HCT116 (cell line): ENCODE data around the gene FA2H. TPM values are rescaled to one million over a fixed set of nuclear protein-coding genes. Genes with fewer than 3 reads are reported as not detected.

Source experiments
- ATAC-seq: fragments of 200-7000 bp; cut with Tn5 transposase; 2 replicates; pipeline ENCODE4 v1.9.1; 2020; ENCODE audit warnings: mild to moderate bottlenecking, moderate library complexity
- BruUV-seq: library from RNA; stranded (reverse); fragments of 400-500 nt; replicated peaks from 2 replicates; lab custom pipeline; 2021; lab: Mats Ljungman, UMichigan
- CTCF ChIA-PET: fragments of 300-600 bp; sonication (Branson Sonifier 250); formaldehyde crosslinking; loops from one replicate; lab custom pipeline; 2021; ENCODE audit warnings: antibody characterized with exemption; lab: Charles Lee
- POLR2A ChIA-PET: fragments of 300-600, 350-600 bp; sonication (Branson Sonifier 250); formaldehyde crosslinking; loops from one replicate; lab custom pipeline; 2021; ENCODE audit warnings: antibody characterized with exemption; lab: Charles Lee
- RAD21 ChIA-PET, 2 experiments: fragments of 300-600 bp; sonication (Branson Sonifier 250); formaldehyde crosslinking; loops; one replicate each; lab custom pipeline; 2023; ENCODE audit warnings: low total read pairs in 2 of 2; ENCODE audit not compliant: uncharacterized antibody in 2 of 2, unreplicated experiment in 2 of 2, low non-redundant PET in 1 of 2; lab: Charles Lee
- DNase-seq: peaks from one replicate; pipeline ENCODE4 v3.0.0-alpha.2; 2010; ENCODE audit warnings: low read depth, low spot score
- H2AFZ ChIP-seq: fragments of 200-600 bp; shearing (Covaris generic), sonication (generic); 2 replicates; pipeline ENCODE4 v1.6.1; 2017; ENCODE audit warnings: low read depth, mixed run types, mixed read lengths, antibody characterized with exemption, low read length; ENCODE audit not compliant: poor library complexity, severe bottlenecking
- H3K27ac ChIP-seq: 2 replicates; pipeline ENCODE4 v1.5.1; 2012; ENCODE audit warnings: low read depth, low read length
- H3K27me3 ChIP-seq: fragments of 200-600 bp; sonication (generic); 2 replicates; pipeline ENCODE4 v1.6.1; 2016; ENCODE audit warnings: mixed run types, low read length, mixed read lengths; ENCODE audit not compliant: insufficient read depth
- H3K36me3 ChIP-seq, 2 experiments: fragments of 200-500 bp in 1 of 2; fragments of 200-600 bp in 1 of 2; sonication (Bioruptor generic) in 1 of 2; sonication (generic) in 1 of 2; 2 replicates each; pipeline versions ENCODE4 v1.5.1 to v1.6.1; 2014 to 2016; ENCODE audit warnings: low read length in 2 of 2, inconsistent platforms in 1 of 2, mixed read lengths in 1 of 2, mixed run types in 1 of 2; ENCODE audit not compliant: insufficient read depth in 2 of 2, control insufficient read depth in 1 of 2
- H3K4me1 ChIP-seq, 2 experiments: fragments of 200-600 bp in 1 of 2; sonication (generic) in 1 of 2; 2 replicates each; pipeline versions ENCODE4 v1.5.1 to v1.6.1; 2012 to 2017; ENCODE audit warnings: low read length in 2 of 2, inconsistent platforms in 1 of 2, mild to moderate bottlenecking in 1 of 2, mixed read lengths in 1 of 2, mixed run types in 1 of 2, moderate library complexity in 1 of 2; ENCODE audit not compliant: insufficient read depth in 2 of 2, control insufficient read depth in 1 of 2
- H3K4me2 ChIP-seq: fragments of 200-600 bp; sonication (generic); 2 replicates; pipeline ENCODE4 v1.6.1; 2017; ENCODE audit warnings: mixed run types, low read length, mixed read lengths
- H3K4me3 ChIP-seq, 2 experiments: fragments of 200-600 bp in 1 of 2; sonication (generic) in 1 of 2; replicated peaks in 1 of 2; 2 replicates each; pipeline ENCODE4 v1.5.1; 2011 to 2016; ENCODE audit warnings: low read length in 2 of 2, control low read depth in 1 of 2, low read depth in 1 of 2, mild to moderate bottlenecking in 1 of 2, mixed read lengths in 1 of 2, mixed run types in 1 of 2
- H3K79me2 ChIP-seq: fragments of 200-600 bp; sonication (generic); 2 replicates; pipeline ENCODE4 v1.6.1; 2017; ENCODE audit warnings: mild to moderate bottlenecking, mixed run types, low read length, moderate library complexity, mixed read lengths; ENCODE audit not compliant: insufficient read depth
- H3K9ac ChIP-seq: fragments of 200-600 bp; sonication (generic); 2 replicates; pipeline ENCODE4 v1.6.1; 2016; ENCODE audit warnings: low read length, mixed read lengths
- H3K9me2 ChIP-seq: fragments of 200-600 bp; sonication (generic), shearing (Covaris generic); 2 replicates; pipeline ENCODE4 v1.6.1; 2017; ENCODE audit warnings: mixed run types, mild to moderate bottlenecking, moderate library complexity; ENCODE audit not compliant: insufficient read depth
- H3K9me3 ChIP-seq, 2 experiments: fragments of 200-500 bp in 1 of 2; fragments of 200-600 bp in 1 of 2; sonication (Bioruptor generic) in 1 of 2; sonication (generic) in 1 of 2; 2 replicates each; pipeline ENCODE4 v1.6.1; 2014 to 2017; ENCODE audit warnings: low read length in 2 of 2, mixed read lengths in 2 of 2, inconsistent platforms in 1 of 2, low read depth in 1 of 2, mild to moderate bottlenecking in 1 of 2, mixed run types in 1 of 2, moderate library complexity in 1 of 2; ENCODE audit not compliant: control insufficient read depth in 1 of 2, insufficient read depth in 1 of 2
- H4K20me1 ChIP-seq: fragments of 200-600 bp; sonication (generic), shearing (Covaris generic); 2 replicates; pipeline ENCODE4 v1.6.1; 2017; ENCODE audit warnings: mixed run types, mild to moderate bottlenecking, moderate library complexity; ENCODE audit not compliant: insufficient read depth
- CBX3 ChIP-seq: IDR thresholded peaks from 2 replicates; pipeline ENCODE4 v1.6.1; 2012; ENCODE audit warnings: low read depth
- EGR1 ChIP-seq: IDR thresholded peaks from 2 replicates; pipeline ENCODE4 v1.6.1; 2012; ENCODE audit warnings: low read depth
- EZH2 ChIP-seq: fragments of 200-600 bp; sonication (generic); IDR thresholded peaks from 2 replicates; pipeline ENCODE4 v1.6.1; 2017; ENCODE audit warnings: antibody characterized with exemption, mixed run types
- FOSL1 ChIP-seq: IDR thresholded peaks from 2 replicates; pipeline ENCODE4 v1.6.1; 2012; ENCODE audit warnings: low read depth
- JUND ChIP-seq: IDR thresholded peaks from 2 replicates; pipeline ENCODE4 v1.6.1; 2012
- RAD21 ChIP-seq: IDR thresholded peaks from 2 replicates; pipeline ENCODE4 v1.6.1; 2012; ENCODE audit warnings: low read depth, mild to moderate bottlenecking
- SP1 ChIP-seq: IDR thresholded peaks from 2 replicates; pipeline ENCODE4 v1.6.1; 2012; ENCODE audit warnings: low read depth
- SRF ChIP-seq: IDR thresholded peaks from 2 replicates; pipeline ENCODE4 v1.6.1; 2012; ENCODE audit warnings: low read depth
- YY1 ChIP-seq: IDR thresholded peaks from 2 replicates; pipeline ENCODE4 v1.6.1; 2011; ENCODE audit warnings: low read length, low read depth, moderate library complexity, mild to moderate bottlenecking; ENCODE audit not compliant: insufficient replicate concordance; ENCODE audit errors: extremely low read depth
- ZFX ChIP-seq: fragments of 450-650 bp; IDR thresholded peaks from 2 replicates; pipeline ENCODE4 v1.6.1; 2017
- ZNF274 ChIP-seq: fragments of 200-500 bp; sonication (Bioruptor generic); IDR thresholded peaks from 2 replicates; pipeline ENCODE4 v1.6.1; 2014; ENCODE audit warnings: mild to moderate bottlenecking, low read depth, low read length, inconsistent platforms
- intact Hi-C: fragments of 100-400 bp; cut with micrococcal nuclease; formaldehyde crosslinking; loops from 2 replicates; pipeline ENCODE4 v1.10.0; 2022
- total RNA-seq: library from RNA; stranded (reverse); gene quantifications from one replicate; pipeline ENCODE4 v1.2.1, GENCODE V29; 2021; ENCODE audit not compliant: unreplicated experiment
- TF ChIP-seq, protein P1 (sequence below): IDR thresholded peaks from 2 replicates; pipeline ENCODE4 v1.6.1; 2012
- TF ChIP-seq, protein P2 (sequence below): IDR thresholded peaks from 2 replicates; pipeline ENCODE4 v1.6.1; 2012; ENCODE audit warnings: low read depth

Gene FA2H
- total RNA-seq, 1 experiment from 2014 or later: 11.1 TPM

DNA sequence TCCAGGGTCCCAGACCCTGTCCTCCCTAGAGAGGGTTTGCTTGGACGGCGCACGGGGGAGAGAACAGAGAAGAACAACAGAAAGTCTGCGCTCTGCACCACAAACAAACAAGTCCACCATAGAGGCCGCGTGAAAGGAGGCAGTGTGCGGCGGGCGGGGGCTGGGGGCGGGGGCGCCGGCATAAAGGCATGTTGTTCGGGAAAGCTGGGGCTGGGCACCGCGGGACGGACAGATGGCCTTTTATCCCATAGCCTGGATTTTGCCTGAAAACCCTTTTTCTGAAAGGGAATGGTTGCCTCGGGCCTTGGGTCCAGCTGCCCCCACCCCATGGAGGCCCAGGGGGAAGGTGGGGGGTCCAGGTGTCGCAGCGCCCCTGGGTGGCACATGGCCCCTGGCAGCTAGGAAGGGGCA is 26.0 kb downstream of the FA2H start:
- no peaks in the 10 kb centered on the region for H3K27me3 ChIP-seq
- RAD21 ChIA-PET: no interaction called here
- H3K9me3 ChIP-seq: no peaks in the 10 kb centered on the region
- H3K27ac ChIP-seq: no peak overlapping the region
- no peaks in the 10 kb centered on the region for H3K9me2 ChIP-seq
- H3K4me1 ChIP-seq: peaks cover 7 to 25% of the 10 kb centered on the region in 2 experiments
- POLR2A ChIA-PET: interaction anchor here (1.2 kb wide), 1 partner anchor 10 kb away, joined by 3 read pairs; no protein-coding TSS in a partner anchor
- H2AFZ ChIP-seq: no peak overlapping the region
- intact Hi-C loops: no loop called here
- no TSS peak for BruUV-seq
- H3K36me3 ChIP-seq: no peaks in the 10 kb centered on the region
- no peak for DNase-seq
- ATAC-seq: no peak
- H3K79me2 ChIP-seq: no peaks in the 10 kb centered on the region
- no peak overlapping the region for H3K9ac ChIP-seq
- H3K4me2 ChIP-seq: no peak overlapping the region
- H4K20me1 ChIP-seq: no peaks in the 10 kb centered on the region
- no peak for TF ChIP-seq RAD21
- no peak for TF ChIP-seq FOSL1
- no peak for TF ChIP-seq SRF
- TF ChIP-seq, protein P1, sequence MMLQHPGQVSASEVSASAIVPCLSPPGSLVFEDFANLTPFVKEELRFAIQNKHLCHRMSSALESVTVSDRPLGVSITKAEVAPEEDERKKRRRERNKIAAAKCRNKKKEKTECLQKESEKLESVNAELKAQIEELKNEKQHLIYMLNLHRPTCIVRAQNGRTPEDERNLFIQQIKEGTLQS: no peak
- no peak for TF ChIP-seq YY1
- no peak for TF ChIP-seq EGR1
- no peak for TF ChIP-seq JUND
- TF ChIP-seq SP1: no peak
- no peak for TF ChIP-seq CBX3
- TF ChIP-seq, protein P2, sequence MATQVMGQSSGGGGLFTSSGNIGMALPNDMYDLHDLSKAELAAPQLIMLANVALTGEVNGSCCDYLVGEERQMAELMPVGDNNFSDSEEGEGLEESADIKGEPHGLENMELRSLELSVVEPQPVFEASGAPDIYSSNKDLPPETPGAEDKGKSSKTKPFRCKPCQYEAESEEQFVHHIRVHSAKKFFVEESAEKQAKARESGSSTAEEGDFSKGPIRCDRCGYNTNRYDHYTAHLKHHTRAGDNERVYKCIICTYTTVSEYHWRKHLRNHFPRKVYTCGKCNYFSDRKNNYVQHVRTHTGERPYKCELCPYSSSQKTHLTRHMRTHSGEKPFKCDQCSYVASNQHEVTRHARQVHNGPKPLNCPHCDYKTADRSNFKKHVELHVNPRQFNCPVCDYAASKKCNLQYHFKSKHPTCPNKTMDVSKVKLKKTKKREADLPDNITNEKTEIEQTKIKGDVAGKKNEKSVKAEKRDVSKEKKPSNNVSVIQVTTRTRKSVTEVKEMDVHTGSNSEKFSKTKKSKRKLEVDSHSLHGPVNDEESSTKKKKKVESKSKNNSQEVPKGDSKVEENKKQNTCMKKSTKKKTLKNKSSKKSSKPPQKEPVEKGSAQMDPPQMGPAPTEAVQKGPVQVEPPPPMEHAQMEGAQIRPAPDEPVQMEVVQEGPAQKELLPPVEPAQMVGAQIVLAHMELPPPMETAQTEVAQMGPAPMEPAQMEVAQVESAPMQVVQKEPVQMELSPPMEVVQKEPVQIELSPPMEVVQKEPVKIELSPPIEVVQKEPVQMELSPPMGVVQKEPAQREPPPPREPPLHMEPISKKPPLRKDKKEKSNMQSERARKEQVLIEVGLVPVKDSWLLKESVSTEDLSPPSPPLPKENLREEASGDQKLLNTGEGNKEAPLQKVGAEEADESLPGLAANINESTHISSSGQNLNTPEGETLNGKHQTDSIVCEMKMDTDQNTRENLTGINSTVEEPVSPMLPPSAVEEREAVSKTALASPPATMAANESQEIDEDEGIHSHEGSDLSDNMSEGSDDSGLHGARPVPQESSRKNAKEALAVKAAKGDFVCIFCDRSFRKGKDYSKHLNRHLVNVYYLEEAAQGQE: no peak
- TF ChIP-seq ZFX: no peak
- no peak for TF ChIP-seq EZH2
- no peak for TF ChIP-seq ZNF274
- TF ChIP-seq, all 23 proteins: peak for 0
- CTCF ChIA-PET: no interaction called here
- no peak overlapping the region for H3K4me3 ChIP-seq
